Tibial nerve (tissue), 3 donors: ENCODE measurements around the gene SLC12A7.

ENCODE experiments used
- POLR2A ChIP-seq, 2 donors: fragments of 450-650 bp; IDR thresholded peaks; one replicate each; pipeline ENCODE4 v1.6.1; 2017; ENCODE audit warnings: antibody characterized with exemption in 2 of 2, mild to moderate bottlenecking in 2 of 2, moderate library complexity in 2 of 2
- TF ChIP-seq, protein P1 (sequence below), 5 experiments: fragments of 200-600 bp in 3 of 5; fragments of 450-650 bp in 2 of 5; sonication (generic) in 3 of 5; IDR thresholded peaks; one replicate each; pipeline ENCODE4 v1.5.1; 2016 to 2019; ENCODE audit warnings: antibody characterized with exemption in 5 of 5, mild to moderate bottlenecking in 3 of 5, moderate library complexity in 2 of 5

DNA sequence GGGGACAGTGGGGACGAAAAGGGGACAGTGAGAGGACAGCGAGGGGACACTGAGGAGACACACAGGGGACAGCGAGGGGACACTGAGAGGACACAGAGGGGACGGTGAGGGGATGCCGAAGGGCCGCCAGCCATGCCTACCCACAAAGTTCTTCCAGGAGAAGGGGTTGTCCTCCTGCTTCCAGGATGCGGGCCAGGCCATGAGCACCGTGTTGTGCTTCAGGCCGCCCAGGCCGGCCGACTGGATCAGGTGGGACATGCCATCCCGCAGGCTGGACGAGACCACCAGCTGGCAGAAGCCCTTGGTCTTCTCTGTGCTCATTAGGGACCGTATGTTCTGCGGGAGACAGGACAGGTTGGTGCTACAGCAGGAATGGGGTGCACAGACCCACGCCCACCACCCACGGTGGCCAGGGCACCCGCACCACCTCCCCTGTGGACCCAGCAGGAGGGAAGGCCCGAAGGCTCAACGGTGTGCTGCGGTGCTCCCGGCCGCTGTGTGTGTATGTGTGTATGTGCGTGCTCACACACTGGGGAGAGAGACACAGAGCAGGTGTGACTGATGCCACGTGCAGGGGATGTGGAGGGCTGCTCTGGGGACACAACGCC lies 46.6 kb downstream of the SLC12A7 start:
- TF ChIP-seq, protein P1, sequence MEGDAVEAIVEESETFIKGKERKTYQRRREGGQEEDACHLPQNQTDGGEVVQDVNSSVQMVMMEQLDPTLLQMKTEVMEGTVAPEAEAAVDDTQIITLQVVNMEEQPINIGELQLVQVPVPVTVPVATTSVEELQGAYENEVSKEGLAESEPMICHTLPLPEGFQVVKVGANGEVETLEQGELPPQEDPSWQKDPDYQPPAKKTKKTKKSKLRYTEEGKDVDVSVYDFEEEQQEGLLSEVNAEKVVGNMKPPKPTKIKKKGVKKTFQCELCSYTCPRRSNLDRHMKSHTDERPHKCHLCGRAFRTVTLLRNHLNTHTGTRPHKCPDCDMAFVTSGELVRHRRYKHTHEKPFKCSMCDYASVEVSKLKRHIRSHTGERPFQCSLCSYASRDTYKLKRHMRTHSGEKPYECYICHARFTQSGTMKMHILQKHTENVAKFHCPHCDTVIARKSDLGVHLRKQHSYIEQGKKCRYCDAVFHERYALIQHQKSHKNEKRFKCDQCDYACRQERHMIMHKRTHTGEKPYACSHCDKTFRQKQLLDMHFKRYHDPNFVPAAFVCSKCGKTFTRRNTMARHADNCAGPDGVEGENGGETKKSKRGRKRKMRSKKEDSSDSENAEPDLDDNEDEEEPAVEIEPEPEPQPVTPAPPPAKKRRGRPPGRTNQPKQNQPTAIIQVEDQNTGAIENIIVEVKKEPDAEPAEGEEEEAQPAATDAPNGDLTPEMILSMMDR (IDR thresholded peaks at IDR 0.05), result no peak
- no peak for TF ChIP-seq POLR2A (IDR thresholded peaks at IDR 0.05)
